ENCODE data around the gene NLGN4X. TPM values are rescaled to one million over a fixed set of nuclear protein-coding genes. Genes with fewer than 3 reads are reported as not detected.

NLGN4X gene
- total and polyA plus RNA-seq, 2 donors (not counting 3 experiments of a cell fraction or from before 2014, with no cell fraction given) = 0.03 TPM; not detected in 1

GRCh38 chrX:6041630-6042029, 187.0 kb downstream of the NLGN4X start:
- dilution Hi-C loops (cut with MboI; ENCODE audit: extremely low pct_ligation_motif_present, low sequenced_read_pairs) (no loop called here), intact Hi-C loops (cut with micrococcal nuclease) (no loop called here)
- no peak overlapping the region for H3K4me2 ChIP-seq (ENCODE audit: insufficient read depth, low read length)
- no peak overlapping the region for H3K4me3 ChIP-seq (replicated peaks in 1 of 3; ENCODE audit: insufficient read depth in 1 of 3, low read depth in 1 of 3, low read length in 3 of 3)
- DNase-seq (ENCODE audit: low read depth, low spot score) = no peak
- H3K27ac ChIP-seq (ENCODE audit: insufficient read depth, low read depth, low read length) = no peak overlapping the region
- no peaks in the 10 kb centered on the region for H3K36me3 ChIP-seq (ENCODE audit: control insufficient read depth in 2 of 2, extremely low read depth in 1 of 2, insufficient read depth in 2 of 2, low read length in 2 of 2)
- ChIA-PET POLR2A (no interaction called here), CTCF (no interaction called here)
- H3K27me3 ChIP-seq (ENCODE audit: control insufficient read depth in 2 of 2, insufficient read depth in 2 of 2, low read length in 2 of 2) = no peaks in the 10 kb centered on the region
- H4K20me1 ChIP-seq (replicated peaks; ENCODE audit: control insufficient read depth, extremely low read depth, insufficient read depth, low read length) = no peaks in the 10 kb centered on the region
- no peaks in the 10 kb centered on the region for H3K9me3 ChIP-seq (replicated peaks; ENCODE audit: control insufficient read depth, insufficient read depth, low read length)
- BruUV-seq (replicated peaks) = no TSS peak
- H3K9ac ChIP-seq (replicated peaks; ENCODE audit: extremely low read depth, insufficient read depth, low read length) = no peak overlapping the region
- TF ChIP-seq GATA2 (IDR thresholded peaks at IDR 0.05; ENCODE audit: insufficient read depth, insufficient read length, low read depth, low read length) (no peak), JUN (IDR thresholded peaks at IDR 0.05; ENCODE audit: borderline replicate concordance, insufficient read depth, insufficient read length, low read depth) (no peak), MYC (IDR thresholded peaks at IDR 0.05; ENCODE audit: low read depth, low read length) (no peak), MAX (IDR thresholded peaks at IDR 0.05; ENCODE audit: insufficient read depth, insufficient read length) (no peak), CTCF (IDR thresholded peaks at IDR 0.05; ENCODE audit: extremely low read depth in 1 of 2, insufficient read depth in 1 of 2, low read depth in 1 of 2, low read length in 2 of 2) (no peak), EZH2 (IDR thresholded peaks at IDR 0.05; ENCODE audit: borderline replicate concordance, low read depth, low read length, severe bottlenecking) (no peak), FOS (IDR thresholded peaks at IDR 0.05; ENCODE audit: borderline replicate concordance, insufficient read depth, low read length) (no peak), POLR2AphosphoS5 (IDR thresholded peaks at IDR 0.05; ENCODE audit: insufficient read depth, low read depth, low read length) (no peak), POLR2A (IDR thresholded peaks at IDR 0.05; ENCODE audit: low read depth, low read length) (no peak)
- no peak overlapping the region for H2AFZ ChIP-seq (ENCODE audit: low read depth, low read length)
- no peaks in the 10 kb centered on the region for H3K79me2 ChIP-seq (ENCODE audit: control insufficient read depth, insufficient read depth, low read length)
- H3K4me1 ChIP-seq (ENCODE audit: control insufficient read depth, extremely low read depth, insufficient read depth, low read length) = no peaks in the 10 kb centered on the region
- no peaks in the 10 kb centered on the region for H3K9me1 ChIP-seq (replicated peaks; ENCODE audit: control insufficient read depth, extremely low read depth, insufficient read depth, low read length)
- no peak for FAIRE-seq

All from endothelial cell of umbilical vein (primary cell).